Measurements from ENCODE around the gene GABRG1.

The GABRG1 gene

GRCh38 chr4:46123913-46124755 lies at the start of gene GABRG1:
Gene GABRG1 (minus strand): TSS chr4:46124054. CDS start chr4:46123913, 141 bp downstream.
- peak; percentile 28 to 85 for DNase-seq

- no peak for DNase-seq
Measured at GRCh38 chr4:46146993-46147392, 23.1 kb upstream of the GABRG1 start.

DNA sequence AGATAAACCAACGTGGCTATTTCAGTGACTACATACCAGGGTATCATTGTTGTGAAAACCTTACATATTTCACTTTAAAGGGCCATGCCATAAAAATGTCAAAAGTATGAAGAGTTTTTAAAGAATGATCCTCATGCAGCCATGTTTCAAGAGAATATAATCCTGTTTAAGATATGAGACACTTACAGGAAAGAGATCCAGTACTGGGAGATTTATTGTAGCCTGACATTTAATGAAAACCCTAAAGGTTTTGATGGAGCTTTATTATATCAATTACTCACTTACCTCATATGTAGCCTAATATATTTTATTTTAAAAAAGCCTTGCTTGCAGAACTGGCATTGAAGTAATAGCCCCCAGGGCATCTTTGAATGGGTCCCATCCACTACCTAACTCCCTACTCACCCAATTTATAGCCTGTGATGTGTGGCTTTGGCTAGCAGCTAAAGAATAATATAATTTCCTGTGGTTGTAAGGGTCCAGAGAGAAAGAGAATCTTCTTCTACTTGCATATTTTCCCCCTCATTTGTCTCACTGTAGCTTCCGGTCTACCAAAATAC lies 7.7 kb upstream of the GABRG1 start:
- DNase-seq = no peak

- peak in 1 of 2 donors; percentile 28 for DNase-seq
Measured at GRCh38 chr4:46124773-46125413, 1.0 kb upstream of the GABRG1 start.

DNA sequence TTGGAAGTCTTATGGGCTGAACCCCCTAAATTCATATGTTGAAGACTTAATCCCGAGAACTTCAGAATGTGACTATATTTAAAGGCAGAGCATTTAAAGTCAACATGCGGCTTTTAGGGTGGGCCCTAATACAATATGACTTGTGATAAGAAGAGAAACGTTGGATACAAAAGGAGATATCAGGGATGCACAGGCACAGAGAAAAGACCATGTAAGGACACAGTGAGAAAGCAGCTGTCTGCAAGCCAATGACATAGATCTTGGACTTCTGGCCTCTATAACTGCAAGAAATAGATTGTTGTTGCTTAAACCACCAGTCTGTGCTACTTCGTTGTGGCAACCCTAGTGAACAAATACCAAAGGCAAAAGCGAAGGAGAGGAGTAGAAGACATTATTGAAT lies 42.2 kb downstream of the GABRG1 start:
- no peak for DNase-seq

DNA sequence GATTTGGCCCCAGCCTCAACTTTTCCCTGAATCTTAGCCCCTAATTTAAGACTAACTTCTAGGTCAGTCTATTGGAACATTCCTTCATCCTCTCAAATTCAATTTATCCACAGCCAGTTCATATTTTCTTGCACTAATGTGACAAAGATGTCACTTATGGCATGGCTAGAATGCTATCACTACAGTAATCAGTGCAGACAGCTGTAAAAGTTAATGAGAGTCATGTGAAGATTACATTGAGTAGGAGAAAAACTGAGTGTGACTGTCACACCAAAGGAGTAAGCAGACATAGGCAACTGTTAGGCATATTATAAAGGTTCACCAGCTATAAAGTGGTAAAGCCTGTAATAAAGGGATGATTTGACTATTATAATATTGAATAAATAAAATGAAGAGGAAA lies 42.6 kb downstream of the GABRG1 start:
- no peak for DNase-seq

DNA sequence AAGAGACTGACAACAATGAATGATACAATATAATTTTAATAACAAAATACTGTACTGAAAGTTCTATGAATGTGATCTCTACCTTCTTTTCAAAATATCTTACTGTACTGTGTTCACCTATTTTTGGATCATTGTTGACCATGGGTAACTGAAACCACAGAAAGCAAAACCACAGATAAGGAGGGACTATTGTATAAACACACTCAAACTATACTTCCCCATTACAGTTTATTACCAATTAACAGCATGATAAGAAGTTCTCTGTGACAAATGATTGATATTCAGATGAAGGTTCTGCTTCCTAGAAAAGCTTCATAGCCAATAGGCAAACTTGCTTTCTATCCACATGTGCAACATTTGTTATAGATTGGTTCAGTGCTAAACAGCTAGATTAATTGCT lies 50.1 kb downstream of the GABRG1 start:
- no peak for DNase-seq

DNA sequence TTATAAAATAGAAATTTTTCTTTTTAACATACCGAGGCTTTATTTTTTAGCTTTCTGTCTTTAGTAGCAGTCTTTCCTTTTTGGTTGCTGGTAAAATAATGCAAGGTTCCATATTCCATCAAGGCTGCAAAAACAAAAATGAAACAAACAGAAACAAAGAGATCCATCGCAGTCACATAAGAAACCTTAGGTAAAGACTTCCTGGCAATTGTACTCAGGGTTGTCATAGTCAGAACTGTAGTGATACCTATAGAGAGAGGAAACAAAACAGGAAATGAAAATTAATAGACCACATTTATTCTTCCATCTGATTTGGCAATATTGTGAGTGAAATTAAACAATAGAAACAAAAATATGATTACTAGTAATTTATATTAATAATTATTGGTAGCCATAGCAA lies 72.5 kb downstream of the GABRG1 start:
- no peak for DNase-seq

- DNase-seq = no peak
Measured at GRCh38 chr4:46032056-46032455, 91.8 kb downstream of the GABRG1 start.

GRCh38 chr4:46016306-46016705 lies 107.5 kb downstream of the GABRG1 start:
- no peak for DNase-seq

- no peak for DNase-seq
Measured at GRCh38 chr4:45992728-45993127, 131.1 kb downstream of the GABRG1 start.

GRCh38 chr4:45989775-45990174 lies 134.1 kb downstream of the GABRG1 start:
- no peak for DNase-seq

DNA sequence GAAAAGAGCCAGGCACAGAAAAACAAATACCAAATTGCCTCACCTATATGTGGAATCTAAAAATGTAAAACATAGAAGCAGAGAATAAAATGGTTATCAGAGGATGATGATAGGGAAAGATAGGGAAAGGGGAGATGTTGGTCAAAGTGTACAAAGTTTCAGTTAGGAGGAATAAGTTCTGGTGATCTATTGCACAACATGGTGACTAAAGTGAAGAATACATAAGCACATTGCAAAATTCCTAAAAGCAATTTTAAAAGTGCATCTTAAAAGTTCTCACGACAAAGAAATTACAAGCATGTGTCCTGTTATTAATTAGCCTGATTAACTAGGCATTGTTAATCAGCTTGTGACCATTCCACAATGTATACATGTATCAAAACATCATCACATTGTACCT lies 136.0 kb downstream of the GABRG1 start:
- DNase-seq = no peak

All from hippocampal formation (tissue), 2 donors.